ELF-1 (cell line): ENCODE results near the gene GPR152.
"Not testable (repeated sequence)": the region's sequence is repeated elsewhere in the genome, so short reads cannot be mapped to it uniquely, and the experiment has no call there.

Source experiments
- DNase-seq: peaks from one replicate; pipeline ENCODE4 v3.0.0-alpha.2; 2016; ENCODE audit warnings: low read depth, low spot score

Gene GPR152

GRCh38 chr11:67489885-67490726 is 37.6 kb upstream of the GPR152 start:
- DNase-seq, result no peak

- no peak for DNase-seq
These were observed 36.8 kb upstream of the GPR152 start for GRCh38 chr11:67489203-67489884.

GRCh38 chr11:67486481-67487195 is 34.1 kb upstream of the GPR152 start:
- no peak for DNase-seq

GRCh38 chr11:67485873-67486361 is 33.4 kb upstream of the GPR152 start:
- not testable (repeated sequence) for DNase-seq

GRCh38 chr11:67484847-67485311 is 32.4 kb upstream of the GPR152 start:
- no peak for DNase-seq

- DNase-seq, result no peak
These were observed 31.5 kb upstream of the GPR152 start for GRCh38 chr11:67483831-67484665.

- peak; percentile 99 for DNase-seq
These were observed 30.6 kb upstream of the GPR152 start, which contains the start of gene AIP for GRCh38 chr11:67482827-67483798. AIP (plus strand) TSS chr11:67483026; CDS start chr11:67483159, 133 bp downstream.

GRCh38 chr11:67482275-67482826 is 29.8 kb upstream of the GPR152 start:
- DNase-seq, result no peak

GRCh38 chr11:67477344-67478050 is 25.0 kb upstream of the GPR152 start:
- DNase-seq, result not testable (repeated sequence)

- not testable (repeated sequence) for DNase-seq
These were observed 24.2 kb upstream of the GPR152 start for GRCh38 chr11:67476692-67477091.

GRCh38 chr11:67472882-67473281 is 20.4 kb upstream of the GPR152 start:
- DNase-seq, result no peak

- peak; percentile 22 for DNase-seq
These were observed 17.9 kb upstream of the GPR152 start for GRCh38 chr11:67470337-67471002.

GRCh38 chr11:67469508-67469811 is 16.9 kb upstream of the GPR152 start:
- no peak for DNase-seq

- peak; percentile 88 for DNase-seq
These were observed 16.4 kb upstream of the GPR152 start, which contains the start of gene TMEM134 for GRCh38 chr11:67468759-67469507. TMEM134 (minus strand) TSS chr11:67469251; CDS start chr11:67469192, 59 bp downstream.

- no peak for DNase-seq
These were observed 15.9 kb upstream of the GPR152 start for GRCh38 chr11:67468456-67468758.

GRCh38 chr11:67468056-67468455 is 15.5 kb upstream of the GPR152 start:
- DNase-seq, result no peak

GRCh38 chr11:67466962-67467771 is 14.6 kb upstream of the GPR152 start:
- DNase-seq, result no peak
